Subcutaneous adipose tissue (tissue), 4 donors: ENCODE measurements around the gene HSD17B12. TPM values are rescaled to one million over a fixed set of nuclear protein-coding genes. Genes with fewer than 3 reads are reported as not detected.

ENCODE experiments used
- CTCF ChIP-seq: fragments of 450-650 bp; IDR thresholded peaks from one replicate; pipeline ENCODE4 v1.5.1; 2016; ENCODE audit warnings: low read depth, mild to moderate bottlenecking, control low read depth, antibody characterized with exemption, moderate library complexity
- total RNA-seq, 4 donors: library from RNA; depleted of rRNA; stranded (reverse); fragments of >200 nt; gene quantifications; one replicate each; pipeline ENCODE4 v1.1.0, GENCODE V29; 2016

The HSD17B12 gene
- total RNA-seq, 4 donors from 2014 or later = 41.2 to 65.6 (median 57.6) TPM

GRCh38 chr11:43676933-43677332 lies 3.6 kb upstream of the HSD17B12 start:
- TF ChIP-seq CTCF = no peak

DNA sequence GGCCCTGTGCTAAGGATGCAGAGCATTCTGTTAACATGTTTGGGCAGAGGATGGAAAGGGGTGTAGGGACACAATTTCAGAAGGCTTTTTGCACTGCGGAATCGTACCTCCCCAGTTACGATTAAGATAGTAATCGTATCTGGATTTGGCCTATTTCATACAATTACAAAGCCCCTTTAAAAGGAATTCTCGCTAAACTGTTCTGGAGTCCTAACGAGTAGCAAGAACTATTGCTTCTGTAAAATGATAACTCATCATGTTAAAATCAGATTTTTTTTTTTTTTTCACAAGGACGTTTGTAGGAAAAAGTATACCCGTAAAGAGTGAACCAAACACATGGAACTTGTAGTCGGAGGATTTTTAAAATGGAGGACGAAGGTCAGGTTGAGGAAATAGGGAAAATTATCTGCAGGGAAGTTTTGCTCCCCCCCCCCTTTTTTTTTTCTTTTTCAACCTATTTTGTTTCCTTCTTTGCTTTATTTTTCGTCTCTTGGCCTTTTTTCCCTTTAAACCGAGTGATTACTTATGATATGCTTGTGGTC lies 934 bp downstream of the HSD17B12 start:
- no peak for TF ChIP-seq CTCF

DNA sequence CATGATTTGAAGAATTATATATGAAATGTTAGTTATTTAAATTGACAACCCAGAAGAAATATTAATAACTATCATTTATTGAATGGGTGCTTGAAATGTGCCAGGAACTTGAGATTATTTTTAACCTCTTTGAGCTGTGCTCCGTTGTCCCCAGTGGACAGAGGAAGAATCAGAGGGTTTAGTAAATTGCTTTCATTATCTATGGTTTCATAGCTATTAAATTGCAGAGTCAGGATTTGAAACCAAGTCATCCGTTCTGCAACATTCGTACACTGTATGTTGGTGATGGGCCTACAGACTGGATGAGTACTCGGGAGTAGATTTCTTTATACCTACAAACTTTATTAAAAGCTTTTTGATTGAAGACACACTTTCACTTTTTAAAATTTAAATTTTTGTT lies 4.9 kb downstream of the HSD17B12 start:
- TF ChIP-seq CTCF = no peak

DNA sequence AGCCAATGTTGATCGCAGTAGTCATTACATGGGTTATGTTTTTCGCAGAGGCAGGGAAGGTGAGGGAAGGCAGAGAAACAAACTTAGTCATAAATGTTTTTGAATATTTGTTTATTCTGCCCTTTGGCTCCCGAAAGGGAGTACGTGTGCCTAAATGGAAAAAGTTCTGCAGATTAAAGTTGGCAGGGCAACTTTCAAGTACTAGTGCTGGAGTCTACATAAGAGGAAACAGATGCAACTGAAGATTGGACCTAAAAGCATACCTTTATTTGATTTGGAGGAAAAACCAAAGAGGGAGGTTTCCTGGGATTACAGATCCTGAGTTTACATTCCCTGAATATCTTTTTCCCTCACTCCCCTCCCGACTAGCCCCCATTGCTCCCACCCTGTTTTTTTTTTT lies 5.7 kb downstream of the HSD17B12 start:
- no peak for TF ChIP-seq CTCF

- TF ChIP-seq CTCF = no peak
These were observed 6.7 kb downstream of the HSD17B12 start for GRCh38 chr11:43687120-43687791.

DNA sequence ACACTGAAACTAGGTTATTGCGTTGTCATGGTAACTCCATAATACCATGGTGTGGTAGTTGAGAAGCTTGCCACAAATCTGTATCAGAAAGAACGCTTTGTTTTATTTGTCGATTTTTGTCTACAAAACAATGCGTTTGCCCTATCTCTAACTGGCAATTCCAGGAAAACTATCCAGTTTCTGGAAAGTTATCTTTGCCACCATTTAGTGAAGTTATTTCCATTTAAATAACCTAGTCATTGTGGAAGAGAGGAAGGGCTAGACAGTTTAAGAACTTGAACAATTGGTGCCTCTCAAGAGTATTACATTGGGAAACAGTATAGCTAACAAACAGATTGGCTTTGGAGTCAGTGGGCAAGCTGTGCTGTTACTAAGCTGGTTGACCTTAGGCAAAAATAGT lies 7.9 kb downstream of the HSD17B12 start:
- no peak for TF ChIP-seq CTCF

DNA sequence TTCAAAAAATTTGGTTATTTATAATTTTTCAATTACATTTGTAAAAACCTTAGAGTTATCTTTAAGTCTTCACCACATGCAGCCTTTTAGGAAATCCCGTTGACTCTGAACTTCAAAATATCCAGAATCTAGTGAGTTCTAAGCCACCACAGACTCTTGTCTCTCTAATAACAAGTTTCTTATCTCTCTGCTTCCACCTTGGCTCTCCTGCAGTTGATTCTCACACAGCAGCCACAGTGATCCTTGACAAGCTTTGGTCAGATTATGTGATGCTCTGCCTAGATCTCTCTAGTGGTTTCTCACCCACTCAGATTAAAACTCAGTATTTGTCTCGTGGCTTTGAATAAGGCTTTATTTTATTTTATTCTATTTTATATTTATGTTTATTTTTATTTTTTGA lies 8.6 kb downstream of the HSD17B12 start:
- no peak for TF ChIP-seq CTCF
